HG02588 (cell line): Measurements from ENCODE around the gene GRWD1.

Experiments
- ATAC-seq: cut with Tn5 transposase; IDR thresholded peaks from one replicate; pipeline ENCODE4 v1.9.1; 2021; ENCODE audit warnings: mild to moderate bottlenecking, moderate library complexity; ENCODE audit not compliant: unreplicated experiment

Gene GRWD1

DNA sequence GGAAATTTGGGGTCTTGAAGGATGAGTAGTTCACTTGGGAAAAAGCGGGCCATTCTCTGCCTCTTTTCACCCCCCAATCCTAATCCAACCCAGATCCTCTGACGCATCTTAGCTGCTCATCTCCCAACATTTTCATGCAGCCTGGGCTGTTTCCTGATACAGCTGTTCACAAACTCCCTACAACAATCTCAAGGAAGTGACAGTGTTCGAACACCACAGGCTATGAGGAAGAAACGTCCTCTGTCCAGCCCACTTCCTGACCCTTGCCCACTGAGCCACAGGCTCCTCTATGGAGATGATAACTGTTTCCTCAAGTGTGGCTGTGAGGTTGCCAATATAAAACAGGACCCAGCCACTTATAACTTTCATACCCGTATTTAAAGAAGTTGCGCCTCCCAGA lies 49.6 kb downstream of the GRWD1 start:
- ATAC-seq: no peak

GRCh38 chr19:48496959-48497727 lies 51.4 kb downstream of the GRWD1 start:
- no peak for ATAC-seq

DNA sequence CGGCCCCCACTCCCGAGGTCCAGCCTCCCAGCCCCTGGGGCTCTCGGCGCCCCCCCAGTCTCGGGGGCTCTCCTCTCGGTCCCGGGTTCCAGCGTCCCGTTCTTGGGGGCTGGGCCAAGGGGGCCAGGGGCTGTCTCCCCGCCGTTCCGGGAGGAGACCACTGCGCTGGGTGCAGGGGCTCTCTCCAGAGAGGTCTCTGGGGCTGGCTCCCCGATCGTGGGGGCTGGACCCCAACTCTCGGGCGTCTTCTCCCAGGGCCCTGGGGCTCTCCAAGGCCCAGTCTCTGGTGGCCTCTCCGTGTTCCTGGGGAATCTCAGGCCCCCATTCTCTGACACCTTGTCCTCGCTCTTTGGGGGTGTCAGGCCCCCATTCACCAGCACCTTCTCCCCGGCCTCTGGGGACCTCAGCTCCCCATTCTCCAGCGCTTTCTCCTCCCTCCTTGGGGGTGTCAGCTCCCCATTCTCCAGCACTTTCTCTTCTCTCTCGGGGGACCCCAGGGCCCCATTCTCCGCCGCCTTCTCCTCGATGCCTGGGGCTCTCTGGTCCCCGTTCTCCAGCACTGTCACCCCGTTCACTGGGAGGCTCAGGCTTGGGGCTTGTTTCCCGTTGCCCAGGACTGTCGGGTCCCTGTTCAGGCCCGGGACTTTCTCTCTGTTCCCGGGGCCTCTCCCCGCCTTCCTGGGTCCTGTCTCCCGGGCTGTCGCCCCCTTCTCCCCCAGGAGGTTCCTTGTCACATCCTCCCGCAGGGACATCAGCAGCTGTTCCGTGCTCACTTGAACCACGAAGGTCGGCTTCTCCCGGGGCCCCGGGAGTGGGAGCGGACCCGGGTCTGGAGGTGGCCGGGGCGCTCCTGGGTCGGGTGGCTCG lies 52.2 kb downstream of the GRWD1 start:
- ATAC-seq: no peak

DNA sequence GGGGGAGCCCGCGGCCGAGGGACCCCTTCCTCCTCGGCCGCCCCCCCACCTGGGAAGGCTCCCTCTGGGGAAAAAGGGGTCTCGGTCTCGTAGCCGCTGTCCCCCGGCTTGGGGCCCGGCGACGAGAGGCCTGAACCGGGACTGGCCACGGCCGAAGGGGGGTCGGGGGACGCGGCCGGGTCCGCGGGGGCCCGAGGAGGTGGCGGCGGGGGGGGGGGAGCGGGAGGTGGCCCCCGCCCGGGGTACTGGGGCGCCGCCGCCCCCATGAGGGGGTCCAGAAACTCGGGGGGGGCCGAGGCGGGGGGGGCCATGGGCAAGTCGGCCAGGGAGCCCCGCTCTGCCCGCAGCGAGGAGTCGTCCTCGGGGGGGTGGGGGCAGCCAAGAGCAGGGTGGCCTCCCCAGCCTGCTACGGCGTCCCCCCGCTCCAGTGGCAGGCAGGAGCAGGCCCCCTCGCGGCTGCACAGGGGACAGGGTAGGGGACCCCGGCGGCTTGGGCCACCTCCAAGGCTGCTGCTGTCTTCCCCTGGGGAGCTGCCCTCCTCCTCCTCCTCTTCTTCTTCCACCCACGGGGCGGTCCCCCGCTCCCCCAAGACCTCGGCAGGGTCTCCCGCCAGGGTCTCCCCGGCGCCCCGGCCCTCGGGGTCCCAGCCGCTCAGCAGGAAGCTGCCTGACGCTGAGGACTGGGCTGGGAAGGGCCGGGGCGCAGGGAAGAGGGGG lies 53.0 kb downstream of the GRWD1 start:
- ATAC-seq: no peak

DNA sequence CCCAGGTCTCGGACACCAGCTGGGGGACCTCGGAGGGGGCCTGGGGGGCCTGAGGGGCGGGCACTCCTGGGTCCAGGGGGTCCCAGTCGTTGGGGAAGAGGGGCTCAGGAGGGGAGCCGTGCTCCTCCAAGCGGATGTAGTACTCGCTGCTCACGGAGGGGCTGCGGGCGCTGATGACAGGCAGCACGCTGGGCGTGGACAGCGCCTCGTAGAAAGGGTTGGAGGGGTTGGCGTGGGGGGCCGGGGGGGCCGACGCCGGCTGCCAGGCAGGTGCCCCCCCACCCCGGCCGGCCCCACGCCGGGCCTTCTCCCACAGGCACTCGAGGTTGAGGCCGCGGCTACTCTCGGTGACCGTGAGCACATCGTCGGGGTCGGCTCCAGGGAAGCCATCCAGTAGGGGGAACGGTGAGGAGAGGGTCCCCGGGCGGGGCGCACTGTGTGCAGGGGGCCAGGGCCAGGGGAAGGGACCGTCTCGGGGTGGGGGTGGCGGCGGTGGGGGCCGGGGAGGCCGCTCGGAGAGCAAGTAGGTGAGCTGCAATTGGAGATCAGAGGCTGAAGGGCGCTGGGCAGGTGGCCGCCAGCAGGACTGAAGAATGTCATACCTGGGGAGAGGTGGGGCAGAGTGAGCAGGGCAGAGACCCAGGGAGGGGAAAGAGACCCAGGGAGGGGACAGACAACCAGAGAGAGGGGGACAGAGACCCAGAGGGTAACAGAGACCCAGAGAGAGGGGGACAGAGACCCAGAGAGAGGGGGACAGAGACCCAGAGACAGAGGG lies 53.7 kb downstream of the GRWD1 start:
- ATAC-seq: no peak

- ATAC-seq: no peak
Measured at GRCh38 chr19:48500830-48501493, 55.2 kb downstream of the GRWD1 start.

DNA sequence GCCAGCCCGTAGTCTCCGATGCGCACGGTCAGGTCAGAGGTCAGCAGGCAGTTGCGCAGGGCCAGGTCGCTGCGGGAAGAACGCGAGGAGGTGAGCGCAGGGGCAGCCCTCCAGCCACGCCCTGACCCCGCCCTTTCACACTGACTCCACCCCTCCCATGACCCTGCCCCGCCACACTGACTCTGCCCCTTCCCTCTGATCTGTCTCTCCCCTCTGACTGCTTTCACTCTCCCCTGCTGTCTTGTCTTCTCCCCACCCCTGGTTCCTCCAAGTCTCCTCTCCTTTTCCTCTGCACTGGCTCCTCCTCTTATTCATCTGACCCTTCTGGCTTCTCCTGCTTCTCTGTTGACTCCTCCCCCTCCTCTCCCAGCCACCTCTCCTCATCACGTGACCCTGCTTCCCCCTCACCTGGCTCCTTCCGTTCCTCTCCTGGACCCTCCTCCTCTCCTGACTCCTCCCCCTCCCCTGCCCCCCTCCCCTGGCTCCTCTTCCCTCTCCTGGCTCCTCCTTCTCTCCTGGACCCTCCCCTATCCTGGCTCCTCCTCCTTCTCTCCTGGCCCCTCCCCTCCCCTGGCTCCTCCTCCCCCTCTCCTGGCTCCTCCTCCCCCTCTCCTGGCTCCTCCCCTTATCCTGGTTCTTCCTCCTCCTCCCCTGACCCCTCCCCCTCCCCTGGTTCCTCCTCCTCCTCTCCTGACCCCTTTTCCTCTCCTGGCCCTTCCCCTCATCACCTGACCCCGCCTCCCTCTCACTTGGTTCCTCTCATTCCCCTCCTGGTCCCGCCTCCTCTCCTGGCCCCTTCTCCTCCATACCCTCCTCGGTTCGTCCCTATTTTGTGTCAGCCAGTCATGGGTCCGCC lies 55.9 kb downstream of the GRWD1 start:
- no peak for ATAC-seq

DNA sequence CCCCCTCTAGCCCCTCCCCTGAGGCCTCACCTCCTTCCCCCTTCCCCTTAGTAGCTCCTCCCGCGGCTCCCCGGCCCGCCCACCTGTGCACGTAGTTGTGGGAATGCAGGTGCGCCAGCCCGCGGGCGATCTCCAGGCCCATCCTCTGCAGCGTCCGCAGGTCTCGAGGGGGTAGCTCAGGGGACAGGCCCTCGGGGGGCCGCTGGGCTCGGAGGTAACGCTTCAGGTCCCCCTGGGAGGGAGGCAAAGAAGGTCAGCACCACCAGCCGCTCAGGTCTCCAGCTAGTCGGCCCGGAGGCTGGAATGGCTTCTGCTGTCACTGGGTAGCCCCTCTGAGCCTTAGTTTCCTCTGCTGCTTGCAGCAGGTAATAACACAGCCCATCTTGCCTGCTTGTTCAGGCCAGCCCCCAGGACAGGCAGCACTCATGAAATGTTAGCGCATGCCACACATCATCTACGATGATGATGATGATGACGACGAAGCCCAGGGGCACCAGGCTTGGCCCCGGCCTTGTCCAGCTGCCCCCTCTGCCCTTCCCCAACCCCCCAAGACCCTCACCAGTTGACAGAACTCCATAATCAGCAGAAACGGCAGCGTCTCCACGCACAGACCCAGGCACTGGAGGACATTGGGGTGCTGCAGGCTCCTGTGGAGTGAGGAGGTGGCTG lies 56.7 kb downstream of the GRWD1 start:
- no peak for ATAC-seq

DNA sequence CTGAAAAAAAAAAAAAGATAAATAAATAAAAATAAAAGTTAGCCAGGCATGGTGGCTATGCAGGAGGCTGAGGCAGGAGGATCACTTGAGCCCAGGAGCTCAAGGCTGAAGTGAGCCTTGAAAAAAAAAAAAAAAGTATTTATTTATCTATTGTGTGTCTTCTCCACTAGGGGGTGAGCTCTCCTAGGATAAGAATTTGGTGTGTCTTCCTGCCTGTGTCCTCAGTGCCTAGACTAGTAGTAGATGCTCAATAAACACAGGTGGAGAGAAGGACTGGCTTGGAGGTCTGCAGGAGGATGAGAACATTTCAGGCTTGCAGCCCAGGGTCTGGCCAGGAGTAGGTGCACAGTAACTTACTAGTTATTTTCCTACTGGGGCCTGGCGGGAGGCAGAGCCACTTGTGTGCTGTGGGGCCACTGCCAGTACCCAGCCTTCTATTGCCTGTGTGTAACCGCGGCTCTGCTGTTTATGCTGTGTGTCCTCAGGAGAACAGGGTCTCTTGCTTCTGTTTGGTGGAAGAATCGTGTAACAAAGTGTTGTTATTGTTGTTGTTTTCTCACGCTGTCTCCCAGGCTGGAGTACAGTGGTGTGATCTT lies 60.5 kb downstream of the GRWD1 start:
- no peak for ATAC-seq
